DND-41 (cell line): ENCODE results near the gene UPB1.

ENCODE experiments used
- ATAC-seq: fragments of 200-7000 bp; cut with Tn5 transposase; 3 replicates; pipeline ENCODE4 v1.9.1; 2021; ENCODE audit warnings: low read depth; ENCODE audit not compliant: insufficient read depth
- DNase-seq: peaks from one replicate; pipeline ENCODE4 v3.0.0-alpha.2; 2020
- H2AFZ ChIP-seq: 2 replicates; pipeline ENCODE4 v1.6.0; 2012; ENCODE audit warnings: low read depth, low read length
- H3K27ac ChIP-seq: 2 replicates; pipeline ENCODE4 v1.5.1; 2012; ENCODE audit warnings: low read length, inconsistent platforms
- H3K27me3 ChIP-seq: fragments of 200-600 bp; sonication (generic); 2 replicates; pipeline ENCODE4 v1.6.0; 2012; ENCODE audit warnings: low read length, mild to moderate bottlenecking, inconsistent platforms; ENCODE audit not compliant: insufficient read depth, poor library complexity
- H3K36me3 ChIP-seq: 2 replicates; pipeline ENCODE4 v1.5.1; 2012; ENCODE audit warnings: low read length, inconsistent platforms; ENCODE audit not compliant: insufficient read depth
- H3K4me1 ChIP-seq: 2 replicates; pipeline ENCODE4 v1.5.1; 2012; ENCODE audit warnings: mild to moderate bottlenecking, low read length; ENCODE audit not compliant: insufficient read depth
- H3K4me2 ChIP-seq: 2 replicates; pipeline ENCODE4 v1.6.0; 2012; ENCODE audit warnings: mild to moderate bottlenecking, moderate library complexity, low read length, inconsistent platforms; ENCODE audit not compliant: insufficient read depth
- H3K4me3 ChIP-seq, 2 experiments: fragments of 200-600 bp in 1 of 2; shearing (Covaris generic) in 1 of 2; 2 replicates each; pipeline ENCODE4 v1.5.1; 2012 to 2016; ENCODE audit warnings: inconsistent platforms in 2 of 2, low read length in 2 of 2, mild to moderate bottlenecking in 2 of 2, low read depth in 1 of 2, moderate library complexity in 1 of 2
- H3K79me2 ChIP-seq: 2 replicates; pipeline ENCODE4 v1.6.0; 2012; ENCODE audit warnings: low read length, inconsistent platforms; ENCODE audit not compliant: insufficient read depth
- H3K9ac ChIP-seq: 2 replicates; pipeline ENCODE4 v1.6.0; 2012; ENCODE audit warnings: low read depth, mild to moderate bottlenecking, inconsistent platforms, low read length, moderate library complexity
- H3K9me3 ChIP-seq: 2 replicates; pipeline ENCODE4 v1.5.1; 2012; ENCODE audit warnings: low read length, moderate library complexity, mild to moderate bottlenecking, inconsistent platforms; ENCODE audit not compliant: insufficient read depth, severe bottlenecking
- H4K20me1 ChIP-seq: 2 replicates; pipeline ENCODE4 v1.6.0; 2012; ENCODE audit warnings: low read length; ENCODE audit not compliant: insufficient read depth
- EZH2 ChIP-seq: IDR thresholded peaks from 3 replicates; pipeline ENCODE4 v1.6.1; 2012; ENCODE audit warnings: borderline replicate concordance, low read depth, mild to moderate bottlenecking, moderate library complexity, low read length, inconsistent platforms; ENCODE audit not compliant: severe bottlenecking
- TF ChIP-seq, protein P1 (sequence below): IDR thresholded peaks from 2 replicates; pipeline ENCODE4 v1.5.1; 2012; ENCODE audit warnings: borderline replicate concordance, low read length, moderate library complexity, mild to moderate bottlenecking; ENCODE audit not compliant: poor library complexity, severe bottlenecking; ENCODE audit errors: extremely low read depth

Gene UPB1

DNA sequence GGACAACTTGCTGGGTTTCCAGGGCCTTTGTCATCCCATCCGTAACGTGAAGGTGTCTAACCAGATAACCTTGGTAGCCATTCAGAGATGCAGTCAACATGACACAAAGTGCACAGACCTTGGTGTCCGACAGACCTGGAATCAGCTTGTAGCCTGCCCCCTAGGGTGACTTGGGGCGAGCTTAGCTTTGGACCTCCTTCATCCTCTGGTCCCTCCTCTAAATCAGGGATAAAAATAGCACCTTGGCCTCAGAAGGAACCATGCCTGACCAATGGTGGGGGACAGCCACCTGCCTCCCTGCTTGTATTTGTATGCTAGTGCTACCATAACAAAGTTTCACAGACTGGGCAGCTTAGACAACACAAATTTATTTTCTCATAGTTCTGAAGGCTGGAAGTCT is 64.3 kb downstream of the UPB1 start:
- H3K4me1 ChIP-seq: peaks cover 57% of the 10 kb centered on the region
- no peak for ATAC-seq
- H3K4me3 ChIP-seq: no peak overlapping the region
- H3K9ac ChIP-seq: no peak overlapping the region
- H3K27ac ChIP-seq: no peak overlapping the region
- peaks cover 68% of the 10 kb centered on the region for H4K20me1 ChIP-seq
- peak overlapping the region; percentile 94; the same call in 1 of the 2 replicates for H3K4me2 ChIP-seq
- no peaks in the 10 kb centered on the region for H3K27me3 ChIP-seq
- DNase-seq: no peak
- TF ChIP-seq, protein P1, sequence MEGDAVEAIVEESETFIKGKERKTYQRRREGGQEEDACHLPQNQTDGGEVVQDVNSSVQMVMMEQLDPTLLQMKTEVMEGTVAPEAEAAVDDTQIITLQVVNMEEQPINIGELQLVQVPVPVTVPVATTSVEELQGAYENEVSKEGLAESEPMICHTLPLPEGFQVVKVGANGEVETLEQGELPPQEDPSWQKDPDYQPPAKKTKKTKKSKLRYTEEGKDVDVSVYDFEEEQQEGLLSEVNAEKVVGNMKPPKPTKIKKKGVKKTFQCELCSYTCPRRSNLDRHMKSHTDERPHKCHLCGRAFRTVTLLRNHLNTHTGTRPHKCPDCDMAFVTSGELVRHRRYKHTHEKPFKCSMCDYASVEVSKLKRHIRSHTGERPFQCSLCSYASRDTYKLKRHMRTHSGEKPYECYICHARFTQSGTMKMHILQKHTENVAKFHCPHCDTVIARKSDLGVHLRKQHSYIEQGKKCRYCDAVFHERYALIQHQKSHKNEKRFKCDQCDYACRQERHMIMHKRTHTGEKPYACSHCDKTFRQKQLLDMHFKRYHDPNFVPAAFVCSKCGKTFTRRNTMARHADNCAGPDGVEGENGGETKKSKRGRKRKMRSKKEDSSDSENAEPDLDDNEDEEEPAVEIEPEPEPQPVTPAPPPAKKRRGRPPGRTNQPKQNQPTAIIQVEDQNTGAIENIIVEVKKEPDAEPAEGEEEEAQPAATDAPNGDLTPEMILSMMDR: no peak
- TF ChIP-seq EZH2: no peak
- peaks cover 90% of the 10 kb centered on the region for H3K79me2 ChIP-seq
- H3K36me3 ChIP-seq: peaks cover 64% of the 10 kb centered on the region
- no peaks in the 10 kb centered on the region for H3K9me3 ChIP-seq
- H2AFZ ChIP-seq: no peak overlapping the region

DNA sequence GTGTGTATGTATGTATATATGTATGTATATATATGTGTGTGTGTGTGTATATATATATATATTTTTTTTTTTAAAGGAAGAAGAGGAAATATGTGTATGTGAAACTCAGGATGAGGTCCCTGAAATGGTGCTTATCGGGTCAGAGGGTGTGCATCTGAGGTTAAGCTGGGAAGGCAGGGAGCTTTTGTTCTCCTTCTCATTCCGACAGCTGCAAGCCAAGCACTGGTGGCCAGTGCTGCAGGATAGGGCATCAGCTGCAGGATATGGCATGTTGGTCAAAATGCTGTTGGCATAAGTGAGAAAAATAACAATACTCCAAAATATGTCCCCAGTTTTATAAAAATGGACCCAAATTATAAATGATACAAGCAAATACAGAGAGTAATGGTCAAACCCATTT is 68.1 kb downstream of the UPB1 start:
- TF ChIP-seq, protein P1: no peak
- no peak for TF ChIP-seq EZH2
- Histone ChIP-seq H3K27me3 (no peaks in the 10 kb centered on the region), H3K79me2 (peaks cover 96% of the 10 kb centered on the region), H4K20me1 (peaks cover 83% of the 10 kb centered on the region), H3K4me3 (no peak overlapping the region), H3K27ac (no peak overlapping the region), H3K9ac (no peak overlapping the region), H3K9me3 (no peaks in the 10 kb centered on the region), H3K36me3 (peaks cover 86% of the 10 kb centered on the region), H3K4me2 (no peak overlapping the region), H3K4me1 (peaks cover 40% of the 10 kb centered on the region), H2AFZ (no peak overlapping the region)
- no peak for DNase-seq
- no peak for ATAC-seq

GRCh38 chr22:24564376-24565058 is 69.4 kb downstream of the UPB1 start:
- peaks cover 82% of the 10 kb centered on the region for H3K36me3 ChIP-seq
- peaks cover 78% of the 10 kb centered on the region for H4K20me1 ChIP-seq
- ATAC-seq (no peak), DNase-seq (no peak)
- no peak overlapping the region for H3K27ac ChIP-seq
- no peaks in the 10 kb centered on the region for H3K27me3 ChIP-seq
- no peak overlapping the region for H2AFZ ChIP-seq
- peaks cover 27% of the 10 kb centered on the region; the same call in 1 of the 2 replicates for H3K4me1 ChIP-seq
- H3K4me2 ChIP-seq: no peak overlapping the region
- H3K9ac ChIP-seq: no peak overlapping the region
- H3K4me3 ChIP-seq: no peak overlapping the region
- no peak for TF ChIP-seq EZH2
- TF ChIP-seq, protein P1: no peak
- peaks cover 92% of the 10 kb centered on the region for H3K79me2 ChIP-seq
- no peaks in the 10 kb centered on the region for H3K9me3 ChIP-seq
